HCT116 (cell line): ENCODE measurements around the gene HSPA12A. TPM values are rescaled to one million over a fixed set of nuclear protein-coding genes. Genes with fewer than 3 reads are reported as not detected.

ENCODE experiments used
- ATAC-seq: fragments of 200-7000 bp; cut with Tn5 transposase; 2 replicates; pipeline ENCODE4 v1.9.1; 2020; ENCODE audit warnings: mild to moderate bottlenecking, moderate library complexity
- BruUV-seq: library from RNA; stranded (reverse); fragments of 400-500 nt; replicated peaks from 2 replicates; lab custom pipeline; 2021; lab: Mats Ljungman, UMichigan
- CTCF ChIA-PET: fragments of 300-600 bp; sonication (Branson Sonifier 250); formaldehyde crosslinking; loops from one replicate; lab custom pipeline; 2021; ENCODE audit warnings: antibody characterized with exemption; lab: Charles Lee
- POLR2A ChIA-PET: fragments of 300-600, 350-600 bp; sonication (Branson Sonifier 250); formaldehyde crosslinking; loops from one replicate; lab custom pipeline; 2021; ENCODE audit warnings: antibody characterized with exemption; lab: Charles Lee
- RAD21 ChIA-PET, 2 experiments: fragments of 300-600 bp; sonication (Branson Sonifier 250); formaldehyde crosslinking; loops; one replicate each; lab custom pipeline; 2023; ENCODE audit warnings: low total read pairs in 2 of 2; ENCODE audit not compliant: uncharacterized antibody in 2 of 2, unreplicated experiment in 2 of 2, low non-redundant PET in 1 of 2; lab: Charles Lee
- DNase-seq: peaks from one replicate; pipeline ENCODE4 v3.0.0-alpha.2; 2010; ENCODE audit warnings: low read depth, low spot score
- H2AFZ ChIP-seq: fragments of 200-600 bp; shearing (Covaris generic), sonication (generic); 2 replicates; pipeline ENCODE4 v1.6.1; 2017; ENCODE audit warnings: low read depth, mixed run types, mixed read lengths, antibody characterized with exemption, low read length; ENCODE audit not compliant: poor library complexity, severe bottlenecking
- H3K27ac ChIP-seq: 2 replicates; pipeline ENCODE4 v1.5.1; 2012; ENCODE audit warnings: low read depth, low read length
- H3K27me3 ChIP-seq: fragments of 200-600 bp; sonication (generic); 2 replicates; pipeline ENCODE4 v1.6.1; 2016; ENCODE audit warnings: mixed run types, low read length, mixed read lengths; ENCODE audit not compliant: insufficient read depth
- H3K36me3 ChIP-seq, 2 experiments: fragments of 200-500 bp in 1 of 2; fragments of 200-600 bp in 1 of 2; sonication (Bioruptor generic) in 1 of 2; sonication (generic) in 1 of 2; 2 replicates each; pipeline versions ENCODE4 v1.5.1 to v1.6.1; 2014 to 2016; ENCODE audit warnings: low read length in 2 of 2, inconsistent platforms in 1 of 2, mixed read lengths in 1 of 2, mixed run types in 1 of 2; ENCODE audit not compliant: insufficient read depth in 2 of 2, control insufficient read depth in 1 of 2
- H3K4me1 ChIP-seq, 2 experiments: fragments of 200-600 bp in 1 of 2; sonication (generic) in 1 of 2; 2 replicates each; pipeline versions ENCODE4 v1.5.1 to v1.6.1; 2012 to 2017; ENCODE audit warnings: low read length in 2 of 2, inconsistent platforms in 1 of 2, mild to moderate bottlenecking in 1 of 2, mixed read lengths in 1 of 2, mixed run types in 1 of 2, moderate library complexity in 1 of 2; ENCODE audit not compliant: insufficient read depth in 2 of 2, control insufficient read depth in 1 of 2
- H3K4me2 ChIP-seq: fragments of 200-600 bp; sonication (generic); 2 replicates; pipeline ENCODE4 v1.6.1; 2017; ENCODE audit warnings: mixed run types, low read length, mixed read lengths
- H3K4me3 ChIP-seq, 2 experiments: fragments of 200-600 bp in 1 of 2; sonication (generic) in 1 of 2; replicated peaks in 1 of 2; 2 replicates each; pipeline ENCODE4 v1.5.1; 2011 to 2016; ENCODE audit warnings: low read length in 2 of 2, control low read depth in 1 of 2, low read depth in 1 of 2, mild to moderate bottlenecking in 1 of 2, mixed read lengths in 1 of 2, mixed run types in 1 of 2
- H3K79me2 ChIP-seq: fragments of 200-600 bp; sonication (generic); 2 replicates; pipeline ENCODE4 v1.6.1; 2017; ENCODE audit warnings: mild to moderate bottlenecking, mixed run types, low read length, moderate library complexity, mixed read lengths; ENCODE audit not compliant: insufficient read depth
- H3K9ac ChIP-seq: fragments of 200-600 bp; sonication (generic); 2 replicates; pipeline ENCODE4 v1.6.1; 2016; ENCODE audit warnings: low read length, mixed read lengths
- H3K9me2 ChIP-seq: fragments of 200-600 bp; sonication (generic), shearing (Covaris generic); 2 replicates; pipeline ENCODE4 v1.6.1; 2017; ENCODE audit warnings: mixed run types, mild to moderate bottlenecking, moderate library complexity; ENCODE audit not compliant: insufficient read depth
- H3K9me3 ChIP-seq, 2 experiments: fragments of 200-500 bp in 1 of 2; fragments of 200-600 bp in 1 of 2; sonication (Bioruptor generic) in 1 of 2; sonication (generic) in 1 of 2; 2 replicates each; pipeline ENCODE4 v1.6.1; 2014 to 2017; ENCODE audit warnings: low read length in 2 of 2, mixed read lengths in 2 of 2, inconsistent platforms in 1 of 2, low read depth in 1 of 2, mild to moderate bottlenecking in 1 of 2, mixed run types in 1 of 2, moderate library complexity in 1 of 2; ENCODE audit not compliant: control insufficient read depth in 1 of 2, insufficient read depth in 1 of 2
- H4K20me1 ChIP-seq: fragments of 200-600 bp; sonication (generic), shearing (Covaris generic); 2 replicates; pipeline ENCODE4 v1.6.1; 2017; ENCODE audit warnings: mixed run types, mild to moderate bottlenecking, moderate library complexity; ENCODE audit not compliant: insufficient read depth
- CEBPB ChIP-seq: IDR thresholded peaks from 2 replicates; pipeline ENCODE4 v1.6.1; 2012; ENCODE audit warnings: low read depth
- EGR1 ChIP-seq: IDR thresholded peaks from 2 replicates; pipeline ENCODE4 v1.6.1; 2012; ENCODE audit warnings: low read depth
- EZH2phosphoT487 ChIP-seq: fragments of 200-600 bp; IDR thresholded peaks from 2 replicates; pipeline ENCODE4 v1.6.1; 2018; ENCODE audit warnings: antibody characterized with exemption, borderline replicate concordance
- FOSL1 ChIP-seq: IDR thresholded peaks from 2 replicates; pipeline ENCODE4 v1.6.1; 2012; ENCODE audit warnings: low read depth
- JUND ChIP-seq: IDR thresholded peaks from 2 replicates; pipeline ENCODE4 v1.6.1; 2012
- RAD21 ChIP-seq: IDR thresholded peaks from 2 replicates; pipeline ENCODE4 v1.6.1; 2012; ENCODE audit warnings: low read depth, mild to moderate bottlenecking
- SRF ChIP-seq: IDR thresholded peaks from 2 replicates; pipeline ENCODE4 v1.6.1; 2012; ENCODE audit warnings: low read depth
- intact Hi-C: fragments of 100-400 bp; cut with micrococcal nuclease; formaldehyde crosslinking; loops from 2 replicates; pipeline ENCODE4 v1.10.0; 2022
- total RNA-seq: library from RNA; stranded (reverse); gene quantifications from one replicate; pipeline ENCODE4 v1.2.1, GENCODE V29; 2021; ENCODE audit not compliant: unreplicated experiment
- TF ChIP-seq, protein P1 (sequence below): IDR thresholded peaks from 2 replicates; pipeline ENCODE4 v1.6.1; 2011; ENCODE audit warnings: mild to moderate bottlenecking, low read length, moderate library complexity; ENCODE audit not compliant: insufficient replicate concordance; ENCODE audit errors: extremely low read depth
- TF ChIP-seq, protein P2 (sequence below), 3 experiments: fragments of 200-600 bp in 1 of 3; sonication (generic) in 1 of 3; IDR thresholded peaks in 2 of 3; conservative IDR thresholded peaks in 1 of 3; 2 replicates each; pipeline ENCODE4 v1.5.1; 2012 to 2017; ENCODE audit warnings: low read depth in 2 of 3, low read length in 2 of 3, antibody characterized with exemption in 1 of 3, borderline replicate concordance in 1 of 3, control low read depth in 1 of 3, mild to moderate bottlenecking in 1 of 3, mixed read lengths in 1 of 3, mixed run types in 1 of 3, moderate library complexity in 1 of 3; ENCODE audit not compliant: insufficient read depth in 1 of 3

The HSPA12A gene
- total RNA-seq, 1 experiment from 2014 or later = 19.8 TPM

DNA sequence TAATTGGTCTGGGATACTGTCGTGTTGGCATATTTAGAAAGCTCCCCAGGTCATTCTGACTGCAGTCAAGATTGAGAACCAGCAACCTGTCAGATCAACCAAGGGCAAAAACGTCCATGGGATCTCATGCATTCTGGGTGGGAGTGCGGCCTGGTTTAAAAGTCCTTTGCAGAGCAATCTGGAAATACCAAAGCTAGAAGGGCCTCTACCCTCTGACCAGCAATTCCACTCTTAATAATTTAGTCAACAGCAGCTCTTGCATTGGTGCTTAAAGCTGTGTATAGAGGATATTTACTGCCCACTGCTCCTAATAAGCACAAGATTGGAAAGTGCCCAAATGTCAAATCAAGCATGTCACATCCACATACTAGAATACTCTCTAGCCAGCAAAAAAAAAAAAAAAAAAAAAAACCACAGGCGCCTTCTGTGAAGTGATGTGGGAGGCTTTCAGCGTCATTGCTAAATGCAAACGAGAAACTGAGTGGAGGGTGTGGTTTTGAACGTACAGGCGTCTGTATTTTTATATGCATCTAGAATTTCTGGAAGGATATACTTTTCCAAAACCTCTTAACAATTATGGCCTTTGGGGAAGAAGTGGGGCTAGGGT lies 44.8 kb upstream of the HSPA12A start:
- H3K9me2 ChIP-seq = no peaks in the 10 kb centered on the region
- peaks cover 5 to 25% of the 10 kb centered on the region in 2 experiments; a peak in 3 of 4 replicates for H3K4me1 ChIP-seq
- H2AFZ ChIP-seq = peak overlapping the region; percentile 95
- no peaks in the 10 kb centered on the region for H3K36me3 ChIP-seq
- H3K4me3 ChIP-seq = no peak overlapping the region
- DNase-seq (no peak), ATAC-seq (no peak)
- H3K9me3 ChIP-seq = no peaks in the 10 kb centered on the region
- H3K27me3 ChIP-seq = no peaks in the 10 kb centered on the region
- H3K4me2 ChIP-seq = no peak overlapping the region
- no peak overlapping the region for H3K9ac ChIP-seq
- H3K27ac ChIP-seq = no peak overlapping the region
- intact Hi-C loops = no loop called here
- TF ChIP-seq, protein P1, sequence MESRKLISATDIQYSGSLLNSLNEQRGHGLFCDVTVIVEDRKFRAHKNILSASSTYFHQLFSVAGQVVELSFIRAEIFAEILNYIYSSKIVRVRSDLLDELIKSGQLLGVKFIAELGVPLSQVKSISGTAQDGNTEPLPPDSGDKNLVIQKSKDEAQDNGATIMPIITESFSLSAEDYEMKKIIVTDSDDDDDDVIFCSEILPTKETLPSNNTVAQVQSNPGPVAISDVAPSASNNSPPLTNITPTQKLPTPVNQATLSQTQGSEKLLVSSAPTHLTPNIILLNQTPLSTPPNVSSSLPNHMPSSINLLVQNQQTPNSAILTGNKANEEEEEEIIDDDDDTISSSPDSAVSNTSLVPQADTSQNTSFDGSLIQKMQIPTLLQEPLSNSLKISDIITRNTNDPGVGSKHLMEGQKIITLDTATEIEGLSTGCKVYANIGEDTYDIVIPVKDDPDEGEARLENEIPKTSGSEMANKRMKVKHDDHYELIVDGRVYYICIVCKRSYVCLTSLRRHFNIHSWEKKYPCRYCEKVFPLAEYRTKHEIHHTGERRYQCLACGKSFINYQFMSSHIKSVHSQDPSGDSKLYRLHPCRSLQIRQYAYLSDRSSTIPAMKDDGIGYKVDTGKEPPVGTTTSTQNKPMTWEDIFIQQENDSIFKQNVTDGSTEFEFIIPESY = no peak
- TF ChIP-seq RAD21 (no peak), EGR1 (no peak), FOSL1 (no peak), SRF (no peak), JUND (no peak), EZH2phosphoT487 (no peak), CEBPB (no peak)
- TF ChIP-seq, protein P2, sequence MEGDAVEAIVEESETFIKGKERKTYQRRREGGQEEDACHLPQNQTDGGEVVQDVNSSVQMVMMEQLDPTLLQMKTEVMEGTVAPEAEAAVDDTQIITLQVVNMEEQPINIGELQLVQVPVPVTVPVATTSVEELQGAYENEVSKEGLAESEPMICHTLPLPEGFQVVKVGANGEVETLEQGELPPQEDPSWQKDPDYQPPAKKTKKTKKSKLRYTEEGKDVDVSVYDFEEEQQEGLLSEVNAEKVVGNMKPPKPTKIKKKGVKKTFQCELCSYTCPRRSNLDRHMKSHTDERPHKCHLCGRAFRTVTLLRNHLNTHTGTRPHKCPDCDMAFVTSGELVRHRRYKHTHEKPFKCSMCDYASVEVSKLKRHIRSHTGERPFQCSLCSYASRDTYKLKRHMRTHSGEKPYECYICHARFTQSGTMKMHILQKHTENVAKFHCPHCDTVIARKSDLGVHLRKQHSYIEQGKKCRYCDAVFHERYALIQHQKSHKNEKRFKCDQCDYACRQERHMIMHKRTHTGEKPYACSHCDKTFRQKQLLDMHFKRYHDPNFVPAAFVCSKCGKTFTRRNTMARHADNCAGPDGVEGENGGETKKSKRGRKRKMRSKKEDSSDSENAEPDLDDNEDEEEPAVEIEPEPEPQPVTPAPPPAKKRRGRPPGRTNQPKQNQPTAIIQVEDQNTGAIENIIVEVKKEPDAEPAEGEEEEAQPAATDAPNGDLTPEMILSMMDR (IDR thresholded peaks at IDR 0.05 in 2 of 3, conservative IDR thresholded peaks at IDR 0.05 in 1 of 3; ENCODE audit: borderline replicate concordance in 1 of 3, insufficient read depth in 1 of 3, low read depth in 2 of 3, low read length in 2 of 3) = no peak
- CTCF ChIA-PET = interaction anchor here (0.7 to 25.9 kb wide), 23 partner anchors 9 to 1537 kb away, joined by 3 to 629 read pairs (median 7); partner anchors contain the start of genes HSPA12A and KCNK18
- no peaks in the 10 kb centered on the region for H4K20me1 ChIP-seq
- RAD21 ChIA-PET = interaction anchor here (0.5 to 2.7 kb wide), 4 partner anchors 105 to 316 kb away, joined by 3 to 11 read pairs (median 4); no protein-coding TSS in a partner anchor
- POLR2A ChIA-PET = interaction anchor here (0.7 to 0.8 kb wide), 2 partner anchors 130 to 381 kb away, joined by 4 read pairs; no protein-coding TSS in a partner anchor
- no peaks in the 10 kb centered on the region for H3K79me2 ChIP-seq
- no TSS peak for BruUV-seq
